Measurements from ENCODE around the gene NUP214.
"Not testable (repeated sequence)": the region's sequence is repeated elsewhere in the genome, so short reads cannot be mapped to it uniquely, and the experiment has no call there.

Gene NUP214

DNA sequence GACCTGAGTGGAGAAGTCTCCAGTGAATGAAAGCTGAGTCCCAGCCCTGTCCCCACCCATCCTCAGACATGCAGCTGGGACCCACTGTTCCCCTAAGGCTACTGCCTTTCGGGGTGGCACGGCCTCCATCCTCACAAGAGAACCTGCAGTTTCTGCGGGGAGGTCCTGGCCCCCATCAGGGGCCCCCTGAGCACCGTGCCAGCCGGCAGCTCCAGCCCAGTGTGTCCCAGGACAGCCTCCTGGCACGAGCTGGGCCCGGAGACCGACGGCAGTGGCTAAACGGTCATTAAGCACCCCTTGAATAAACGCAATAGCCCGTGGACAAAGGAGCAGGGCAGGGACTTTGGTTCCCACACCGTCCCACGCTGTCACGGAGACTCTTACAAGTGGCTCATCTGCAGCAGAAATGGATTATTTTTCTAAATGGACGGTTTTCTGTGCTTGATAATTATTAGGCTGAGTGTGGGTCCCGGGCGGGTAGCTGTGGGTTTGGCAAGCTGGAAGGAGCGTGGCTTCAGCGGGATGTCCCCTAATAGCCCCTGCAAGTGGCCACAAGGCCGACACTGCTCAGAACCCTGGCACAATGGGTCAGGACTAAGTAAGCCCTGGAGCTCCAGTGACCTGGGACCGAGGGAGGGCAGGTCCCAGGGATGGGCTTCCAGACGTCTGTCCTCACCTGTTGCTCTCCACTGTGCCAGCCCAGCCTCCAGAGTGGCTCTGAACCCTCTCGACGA is 133.5 kb downstream of the NUP214 start:
- DNase-seq (ENCODE audit: low read depth in 1 of 2, low spot score in 1 of 2): no peak

- DNase-seq (ENCODE audit: low read depth in 1 of 2, low spot score in 1 of 2): no peak
Observed at GRCh38 chr9:131259432-131259898, 134.1 kb downstream of the NUP214 start.

GRCh38 chr9:131259916-131260597 is 134.7 kb downstream of the NUP214 start:
- no peak for DNase-seq (ENCODE audit: low read depth in 1 of 2, low spot score in 1 of 2)

DNA sequence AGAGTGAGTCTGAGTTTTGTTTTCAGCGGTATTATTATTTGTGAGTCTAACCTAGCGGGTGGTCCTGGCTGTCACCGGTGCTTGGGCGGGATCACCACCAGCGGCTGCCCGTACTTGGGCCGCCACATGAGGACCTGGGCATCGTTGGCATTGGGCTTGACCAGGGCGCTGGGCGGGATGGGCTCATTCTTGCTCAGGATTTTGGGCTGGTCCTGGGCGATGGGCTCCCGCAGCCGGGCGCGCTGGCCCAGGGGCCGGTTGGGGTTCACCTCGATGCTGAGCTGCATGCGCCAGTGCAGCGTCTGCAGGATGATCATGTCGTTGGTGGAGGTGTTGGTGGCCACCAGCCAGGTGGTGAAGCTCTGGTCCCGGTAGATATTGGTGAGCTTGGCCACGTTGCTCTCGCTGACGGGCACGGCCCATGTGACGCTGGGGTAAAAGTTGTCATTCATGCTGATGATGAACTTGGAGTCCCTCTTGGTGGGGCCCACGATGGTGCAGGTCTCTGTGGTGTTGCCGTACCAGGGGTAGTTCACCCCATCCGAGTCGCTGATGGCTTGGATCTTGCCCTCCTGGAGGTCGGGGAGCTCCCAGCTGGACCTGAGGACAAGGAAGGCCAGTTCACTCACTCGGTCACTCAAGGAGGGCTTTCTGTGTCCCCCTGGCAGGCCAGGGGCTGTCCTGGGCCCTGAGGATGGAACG is 135.5 kb downstream of the NUP214 start:
- DNase-seq (ENCODE audit: low read depth in 1 of 2, low spot score in 1 of 2): no peak

- DNase-seq (ENCODE audit: low read depth in 1 of 2, low spot score in 1 of 2): no peak
Observed at GRCh38 chr9:131262327-131263032, 137.1 kb downstream of the NUP214 start.

DNA sequence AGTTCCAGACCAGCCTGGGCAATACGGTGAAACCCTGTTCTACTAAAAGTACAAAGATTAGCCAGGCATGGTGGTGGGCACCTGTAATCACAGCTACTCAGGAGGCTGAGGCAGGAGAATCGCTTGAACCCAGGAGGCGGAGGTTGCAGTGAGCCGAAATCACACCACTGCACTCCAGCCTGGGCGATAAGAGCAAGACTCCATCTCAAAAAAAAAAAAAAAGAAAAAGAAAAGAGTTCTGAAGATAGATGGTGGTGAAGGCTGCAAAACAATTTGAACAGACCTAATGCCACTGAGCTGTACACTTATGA is 137.6 kb downstream of the NUP214 start:
- not testable (repeated sequence) for DNase-seq (ENCODE audit: low read depth in 1 of 2, low spot score in 1 of 2)

DNA sequence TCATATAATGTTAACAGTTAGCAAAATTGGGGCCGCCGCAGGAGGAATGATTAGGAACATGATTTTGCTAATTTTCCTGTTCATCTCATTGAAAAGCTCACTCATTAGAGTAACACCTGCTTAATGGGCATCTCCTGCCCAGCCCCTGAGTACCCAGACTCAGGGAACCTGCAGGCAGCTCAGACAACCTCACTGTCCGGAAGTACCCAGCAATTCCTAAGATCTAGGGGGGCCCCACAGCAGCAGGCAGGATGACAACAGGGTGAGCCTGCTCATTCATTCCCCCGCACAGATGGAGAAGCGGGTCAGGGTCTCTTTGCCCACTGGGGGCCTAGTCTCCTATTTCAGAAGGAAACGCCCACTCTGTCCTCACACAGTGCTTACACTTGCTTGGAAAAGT is 138.3 kb downstream of the NUP214 start:
- DNase-seq (ENCODE audit: low read depth in 1 of 2, low spot score in 1 of 2): no peak

DNA sequence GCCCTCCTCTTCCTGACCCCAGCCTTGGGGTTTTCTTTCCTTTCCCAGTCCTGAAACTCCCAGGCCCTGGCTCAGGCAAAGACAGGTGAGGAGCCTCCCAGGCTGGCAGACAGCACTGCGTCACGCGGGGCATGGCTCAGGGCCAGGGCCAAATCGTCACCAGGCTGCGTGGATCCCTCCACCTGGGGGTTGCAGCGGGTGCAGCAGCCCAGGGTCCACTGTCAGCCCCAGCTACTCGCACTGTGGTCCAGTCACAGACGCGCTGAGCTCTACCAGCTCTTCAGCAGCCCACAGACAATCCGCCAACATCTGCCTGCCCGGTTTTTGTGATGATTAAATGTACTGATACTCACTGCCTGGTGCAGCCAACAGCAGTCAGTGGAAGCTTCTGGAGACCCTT is 138.8 kb downstream of the NUP214 start:
- DNase-seq (ENCODE audit: low read depth in 1 of 2, low spot score in 1 of 2): no peak

GRCh38 chr9:131266266-131267229 is 141.2 kb downstream of the NUP214 start:
- DNase-seq (ENCODE audit: low read depth in 1 of 2, low spot score in 1 of 2): no peak

- DNase-seq (ENCODE audit: low read depth in 1 of 2, low spot score in 1 of 2): no peak
Observed at GRCh38 chr9:131270171-131271015, 145.0 kb downstream of the NUP214 start.

DNA sequence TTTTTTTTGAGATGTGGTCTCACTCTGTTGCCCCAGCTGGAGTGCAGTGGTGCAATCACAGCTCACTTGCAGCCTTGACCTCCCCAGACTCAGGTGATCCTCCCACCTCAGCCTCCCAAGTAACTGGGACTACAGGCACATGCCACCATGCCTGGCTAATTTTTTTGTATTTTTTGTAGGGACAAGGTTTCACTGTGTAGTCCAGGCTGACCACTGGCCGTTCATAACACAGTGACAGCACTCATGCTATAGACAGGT is 145.6 kb downstream of the NUP214 start:
- DNase-seq (ENCODE audit: low read depth in 1 of 2, low spot score in 1 of 2): not testable (repeated sequence)

DNA sequence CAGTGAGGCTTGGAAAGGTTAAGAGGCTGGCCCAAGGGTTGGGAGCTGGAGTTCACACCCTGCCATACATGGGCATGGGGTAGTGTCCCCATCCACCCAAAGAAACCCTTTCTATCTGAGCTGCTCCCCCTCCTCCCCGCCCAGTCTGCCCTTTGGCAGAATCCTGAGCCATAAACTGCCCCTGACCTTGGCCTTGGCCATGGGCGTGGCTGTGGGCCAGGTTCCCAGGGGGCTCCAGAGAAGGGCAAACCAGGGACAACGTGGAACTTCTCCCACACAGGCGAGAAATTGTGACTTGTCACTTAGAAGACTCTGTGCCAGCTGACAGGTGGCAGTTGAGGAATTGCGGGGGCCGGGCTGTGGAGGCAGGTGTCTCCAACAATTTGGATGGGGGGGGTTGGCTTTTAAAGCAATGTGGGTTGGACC is 146.1 kb downstream of the NUP214 start:
- no peak for DNase-seq (ENCODE audit: low read depth in 1 of 2, low spot score in 1 of 2)

DNA sequence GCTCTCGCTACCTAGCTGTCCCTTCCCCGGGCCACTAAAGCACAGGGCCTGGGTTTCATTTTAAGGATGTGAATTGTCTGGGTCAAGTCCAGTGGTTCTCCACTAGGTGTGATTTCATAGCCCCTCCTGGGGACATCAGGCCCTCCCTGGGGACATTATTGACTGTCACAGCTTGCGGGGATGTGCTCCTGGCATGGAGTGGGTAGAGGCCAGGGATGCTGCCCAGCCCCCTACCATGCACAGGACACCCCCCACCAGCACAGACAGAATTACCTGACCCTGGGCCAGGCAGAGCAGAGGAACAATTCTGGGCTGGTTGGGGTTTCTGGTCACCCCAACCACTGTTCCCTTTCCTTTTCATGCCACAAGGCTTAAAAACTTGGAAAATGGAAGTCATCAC is 146.8 kb downstream of the NUP214 start:
- DNase-seq (ENCODE audit: low read depth in 1 of 2, low spot score in 1 of 2): no peak

GRCh38 chr9:131273146-131273855 is 147.9 kb downstream of the NUP214 start:
- no peak for DNase-seq (ENCODE audit: low read depth in 1 of 2, low spot score in 1 of 2)

- no peak for DNase-seq (ENCODE audit: low read depth in 1 of 2, low spot score in 1 of 2)
Observed at GRCh38 chr9:131273856-131274673, 148.7 kb downstream of the NUP214 start.

DNA sequence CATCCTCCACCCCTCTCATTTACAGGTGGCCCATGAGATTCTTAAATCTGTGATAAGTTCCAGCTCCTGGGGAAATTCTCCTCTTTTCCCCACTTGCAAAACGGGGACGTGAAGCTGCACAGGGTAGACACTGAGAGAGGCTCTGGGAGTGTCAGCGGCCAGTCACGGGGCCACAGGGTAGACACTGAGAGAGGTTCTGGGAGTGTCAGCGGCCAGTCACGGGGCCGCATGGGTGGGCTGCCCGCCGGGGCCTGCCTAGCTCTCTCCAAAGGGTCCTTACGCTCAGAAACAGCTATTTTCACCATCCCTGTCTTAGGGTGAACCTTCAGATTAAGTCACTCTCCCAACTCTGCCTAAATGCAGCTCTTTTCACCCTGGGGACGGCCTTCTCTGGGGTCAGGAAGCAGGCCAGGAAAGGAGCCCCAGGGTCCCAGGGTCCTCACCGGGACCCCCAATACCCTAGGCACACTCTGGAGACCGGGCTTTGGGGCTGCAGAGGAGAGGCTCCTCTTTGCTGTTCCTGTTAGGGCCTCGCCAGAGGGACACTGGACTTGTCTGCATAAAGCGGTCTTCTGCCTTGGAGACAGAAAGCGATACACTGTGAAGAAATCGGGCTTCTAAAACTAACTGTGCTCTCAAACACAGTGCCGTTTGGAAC is 149.4 kb downstream of the NUP214 start:
- no peak for DNase-seq (ENCODE audit: low read depth in 1 of 2, low spot score in 1 of 2)

- no peak for DNase-seq (ENCODE audit: low read depth in 1 of 2, low spot score in 1 of 2)
Observed at GRCh38 chr9:131275332-131276093, 150.1 kb downstream of the NUP214 start.

Measured in activated CD4-positive, alpha-beta T cell treated with anti-CD3 and anti-CD28 coated beads, Interleukin-2, amount 50 U/mL, for 24 hours (primary cell).